Measurements from ENCODE around the gene SPA17.

The SPA17 gene

GRCh38 chr11:124663861-124664260 lies 9.8 kb upstream of the SPA17 start:
- no peak for DNase-seq

- DNase-seq = no peak
Measured at GRCh38 chr11:124667601-124668000, 6.1 kb upstream of the SPA17 start.

GRCh38 chr11:124669193-124669592 lies 4.5 kb upstream of the SPA17 start:
- peak in 1 of 2 donors; percentile 61 for DNase-seq

GRCh38 chr11:124670732-124671131 lies 3.0 kb upstream of the SPA17 start:
- peak; percentile 29 to 50 for DNase-seq

GRCh38 chr11:124672536-124673215 lies 1.0 kb upstream of the SPA17 start:
- no peak for DNase-seq

GRCh38 chr11:124674168-124674517 lies 439 bp downstream of the SPA17 start:
- DNase-seq = no peak

- DNase-seq = no peak
Measured at GRCh38 chr11:124674571-124674970, 867 bp downstream of the SPA17 start.

GRCh38 chr11:124676386-124676785 lies 2.7 kb downstream of the SPA17 start:
- DNase-seq = peak in 1 of 2 donors; percentile 22

GRCh38 chr11:124678416-124678815 lies 4.7 kb downstream of the SPA17 start:
- DNase-seq = no peak

GRCh38 chr11:124681421-124681820 lies 7.7 kb downstream of the SPA17 start:
- no peak for DNase-seq

GRCh38 chr11:124682443-124682842 lies 8.7 kb downstream of the SPA17 start:
- no peak for DNase-seq

GRCh38 chr11:124693142-124693541 lies 19.4 kb downstream of the SPA17 start:
- DNase-seq = no peak

GRCh38 chr11:124699547-124699946 lies 25.8 kb downstream of the SPA17 start:
- no peak for DNase-seq

- DNase-seq = no peak
Measured at GRCh38 chr11:124700028-124700427, 26.3 kb downstream of the SPA17 start.

- DNase-seq = no peak
Measured at GRCh38 chr11:124707829-124708228, 34.1 kb downstream of the SPA17 start.

GRCh38 chr11:124712392-124712791 lies 38.7 kb downstream of the SPA17 start:
- DNase-seq = no peak

- DNase-seq = no peak
Measured at GRCh38 chr11:124716591-124716990, 42.9 kb downstream of the SPA17 start.

GRCh38 chr11:124717421-124717785 lies 43.7 kb downstream of the SPA17 start:
- no peak for DNase-seq

GRCh38 chr11:124717786-124718651 lies 44.3 kb downstream of the SPA17 start:
- no peak for DNase-seq

GRCh38 chr11:124718801-124719200 lies 45.1 kb downstream of the SPA17 start:
- no peak for DNase-seq

- no peak for DNase-seq
Measured at GRCh38 chr11:124719534-124719933, 45.8 kb downstream of the SPA17 start.

GRCh38 chr11:124722176-124722575 lies 48.5 kb downstream of the SPA17 start:
- no peak for DNase-seq

- DNase-seq = no peak
Measured at GRCh38 chr11:124724979-124725718, 51.4 kb downstream of the SPA17 start.

GRCh38 chr11:124725719-124726105 lies 52.0 kb downstream of the SPA17 start:
- no peak for DNase-seq

All from inflammatory macrophage treated with lipopolysaccharide for 1 hour (primary cell).